ENCODE data around the gene RBM47. TPM values are rescaled to one million over a fixed set of nuclear protein-coding genes. Genes with fewer than 3 reads are reported as not detected.

RBM47 gene
- total RNA-seq, 1 experiment from 2014 or later, result 70.3 TPM

- Histone ChIP-seq H3K23ac (ENCODE audit: insufficient read length, low read depth, low read length) (no peak overlapping the region), H3K9me3 (ENCODE audit: control insufficient read depth, low read depth, low read length) (no peaks in the 10 kb centered on the region), H4K8ac (replicated peaks; ENCODE audit: insufficient read length, low read depth, low read length) (no peak overlapping the region), H3K23me2 (ENCODE audit: insufficient read length, low read depth, low read length, poor library complexity, severe bottlenecking) (no peaks in the 10 kb centered on the region), H3T11ph (ENCODE audit: low read length) (no peak overlapping the region), H3K27ac (ENCODE audit: insufficient read length, low read depth, low read length) (no peak overlapping the region), H2BK5ac (ENCODE audit: insufficient read length, low read length) (no peak overlapping the region), H3K27me3 (ENCODE audit: insufficient read depth, low read length) (no peaks in the 10 kb centered on the region), H2BK120ac (ENCODE audit: low read depth, low read length, poor library complexity, severe bottlenecking) (no peak overlapping the region), H3K56ac (ENCODE audit: insufficient read length, low read depth, low read length) (no peak overlapping the region), H2AFZ (ENCODE audit: low read length) (no peak overlapping the region), H4K91ac (ENCODE audit: insufficient read length, low read depth, low read length) (no peak overlapping the region), H3K79me1 (ENCODE audit: insufficient read depth, low read depth, low read length, poor library complexity, severe bottlenecking) (peaks cover 5% of the 10 kb centered on the region), H2AK5ac (ENCODE audit: insufficient read length, low read length) (no peak overlapping the region), H3K4ac (ENCODE audit: low read depth, low read length) (no peak overlapping the region), H2BK12ac (ENCODE audit: insufficient read length, low read depth, low read length) (no peak overlapping the region), H3K18ac (ENCODE audit: insufficient read length, low read depth, low read length) (no peak overlapping the region), H3K4me1 (ENCODE audit: insufficient read depth, low read length) (peaks cover 12% of the 10 kb centered on the region; the same call in 1 of the 2 replicates), H3K9ac (ENCODE audit: extremely low read depth, insufficient read length, low read length) (no peak overlapping the region), H3K79me2 (ENCODE audit: insufficient read depth, low read length) (peaks cover 49% of the 10 kb centered on the region; the same call in 1 of the 2 replicates), H2BK20ac (ENCODE audit: low read depth, low read length, poor library complexity, severe bottlenecking) (no peak overlapping the region), H2BK15ac (ENCODE audit: low read depth, low read length) (no peak overlapping the region), H3K4me2 (ENCODE audit: insufficient read depth, insufficient read length, low read length) (no peak overlapping the region), H4K20me1 (ENCODE audit: control insufficient read depth, insufficient read depth, insufficient read length) (no peaks in the 10 kb centered on the region), H3K14ac (ENCODE audit: insufficient read depth, low read length) (no peak overlapping the region), H4K5ac (ENCODE audit: insufficient read length, low read depth, low read length) (no peak overlapping the region)
- WGBS (ENCODE audit: extremely low coverage, insufficient read length, low lambda C conversion rate), result no CpG with 5 or more reads among the region's 2 CpGs
- Mint-ChIP-seq H3K4me3 (no peak overlapping the region), H3K9me3 (peaks cover 0 to 3% of the 10 kb centered on the region in 2 experiments; a peak in 1 of 5 replicates), H3K4me1 (peaks cover 25 to 27% of the 10 kb centered on the region in 2 experiments), H3K36me3 (ENCODE audit: insufficient read depth in 1 of 3, low read depth in 3 of 3) (peaks cover 14 to 26% (median 22%) of the 10 kb centered on the region in 3 experiments), H3K27me3 (ENCODE audit: low read depth) (no peaks in the 10 kb centered on the region), H3K27ac (peak overlapping the region in 2 of 3 experiments; percentile 81 to 88; a peak in 5 of 7 replicates)
- no peak for TF ChIP-seq CTCF (conservative IDR thresholded peaks at IDR 0.05)
- DNase-seq, result no peak
Measured at GRCh38 chr4:40617872-40618271, 11.8 kb downstream of the RBM47 start.

Data from H9 (cell line).